ENCODE results near the gene AGAP3. TPM values are rescaled to one million over a fixed set of nuclear protein-coding genes. Genes with fewer than 3 reads are reported as not detected.

AGAP3 gene
- total RNA-seq, 2 donors from 2014 or later: 55.7 to 63.6 TPM

DNA sequence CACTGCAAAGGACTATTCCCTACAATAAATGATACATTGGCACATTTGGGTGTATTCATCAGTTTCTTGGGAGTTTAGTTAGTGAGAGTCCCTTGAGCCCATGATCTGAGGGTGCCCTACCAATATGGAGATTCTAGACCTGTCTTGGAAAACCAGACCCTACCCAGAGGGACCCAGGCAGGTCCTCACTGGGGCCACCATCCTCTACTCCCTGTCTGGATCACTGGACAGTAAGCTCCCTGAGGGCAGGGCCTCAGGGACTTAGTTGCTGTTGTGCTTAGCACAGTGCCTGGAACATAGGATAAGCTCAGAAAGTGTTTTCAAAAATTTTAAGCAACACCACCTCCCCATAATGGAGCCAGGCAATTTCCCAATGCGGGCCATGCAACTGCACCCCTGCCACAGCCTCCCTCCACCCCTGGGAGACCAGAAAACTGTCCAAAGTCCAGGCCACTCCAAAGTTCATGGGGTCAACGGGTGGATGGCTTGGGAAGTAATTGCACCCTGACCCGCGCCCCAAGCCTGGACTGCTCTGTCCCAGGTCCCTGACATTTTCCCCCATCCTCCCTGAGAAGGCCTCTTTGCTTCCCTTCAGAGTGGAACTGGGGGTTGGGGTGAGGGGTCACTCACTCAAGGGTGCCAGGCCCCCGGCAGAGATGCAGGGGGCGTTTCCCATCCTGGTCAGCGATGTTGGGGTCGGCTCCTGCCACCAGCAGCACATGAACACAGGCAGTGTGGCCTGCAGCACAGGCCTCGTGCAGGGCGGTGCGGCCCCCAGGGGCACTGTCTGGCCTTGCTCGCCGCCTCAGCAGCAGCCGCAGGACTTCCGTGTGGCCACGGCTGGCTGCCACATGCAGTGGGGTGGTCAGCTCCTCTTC is 99.7 kb downstream of the AGAP3 start:
- peak; percentile 76 for DNase-seq (ENCODE audit: low spot score)
- intact Hi-C loops (cut with DNase I): no loop called here

DNA sequence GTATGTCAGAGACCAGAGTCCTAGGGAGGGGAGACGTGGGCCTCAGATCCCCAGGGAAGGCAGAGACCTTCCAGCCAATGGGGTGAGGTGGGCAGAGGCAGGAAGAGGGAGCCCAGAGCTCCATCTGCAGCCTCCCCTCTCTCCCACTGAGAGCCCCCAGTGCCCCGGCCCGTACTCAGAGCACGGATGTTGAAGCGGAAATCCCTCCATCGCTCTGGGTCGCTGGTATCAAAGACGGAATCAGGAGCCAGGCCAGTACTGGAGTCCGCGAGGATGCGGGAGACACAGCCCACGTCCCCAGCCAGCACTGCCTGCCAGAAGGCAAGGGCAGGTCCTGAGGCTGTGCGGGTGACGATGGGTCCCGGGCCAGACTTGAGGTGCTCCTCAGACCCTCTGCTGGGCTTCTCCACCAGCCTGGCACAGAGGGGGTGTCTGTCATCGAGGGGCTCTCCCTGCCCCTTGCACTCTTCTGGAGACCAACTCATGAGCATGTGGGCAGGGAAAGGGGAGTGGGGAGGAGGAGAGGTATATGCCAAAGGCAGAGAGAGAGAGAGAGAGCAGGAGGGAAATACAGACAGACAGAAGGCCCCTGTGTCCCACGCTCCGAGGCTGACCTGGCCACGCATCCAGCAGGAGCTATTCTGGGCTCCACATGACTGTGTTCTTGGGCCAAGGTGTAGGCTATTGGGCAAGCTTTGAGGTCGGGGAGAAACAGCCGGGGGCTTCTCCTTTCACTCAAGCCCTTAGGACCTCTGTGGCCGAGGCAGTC is 100.5 kb downstream of the AGAP3 start, which contains the start of gene ASB10:
Gene ASB10, minus strand, starts transcription at position 611 of the 769 bp plus-strand sequence. Its CDS starts 120 bp downstream, at position 491.
- intact Hi-C loops (cut with DNase I): no loop called here
- DNase-seq (ENCODE audit: low spot score): peak; percentile 76

DNA sequence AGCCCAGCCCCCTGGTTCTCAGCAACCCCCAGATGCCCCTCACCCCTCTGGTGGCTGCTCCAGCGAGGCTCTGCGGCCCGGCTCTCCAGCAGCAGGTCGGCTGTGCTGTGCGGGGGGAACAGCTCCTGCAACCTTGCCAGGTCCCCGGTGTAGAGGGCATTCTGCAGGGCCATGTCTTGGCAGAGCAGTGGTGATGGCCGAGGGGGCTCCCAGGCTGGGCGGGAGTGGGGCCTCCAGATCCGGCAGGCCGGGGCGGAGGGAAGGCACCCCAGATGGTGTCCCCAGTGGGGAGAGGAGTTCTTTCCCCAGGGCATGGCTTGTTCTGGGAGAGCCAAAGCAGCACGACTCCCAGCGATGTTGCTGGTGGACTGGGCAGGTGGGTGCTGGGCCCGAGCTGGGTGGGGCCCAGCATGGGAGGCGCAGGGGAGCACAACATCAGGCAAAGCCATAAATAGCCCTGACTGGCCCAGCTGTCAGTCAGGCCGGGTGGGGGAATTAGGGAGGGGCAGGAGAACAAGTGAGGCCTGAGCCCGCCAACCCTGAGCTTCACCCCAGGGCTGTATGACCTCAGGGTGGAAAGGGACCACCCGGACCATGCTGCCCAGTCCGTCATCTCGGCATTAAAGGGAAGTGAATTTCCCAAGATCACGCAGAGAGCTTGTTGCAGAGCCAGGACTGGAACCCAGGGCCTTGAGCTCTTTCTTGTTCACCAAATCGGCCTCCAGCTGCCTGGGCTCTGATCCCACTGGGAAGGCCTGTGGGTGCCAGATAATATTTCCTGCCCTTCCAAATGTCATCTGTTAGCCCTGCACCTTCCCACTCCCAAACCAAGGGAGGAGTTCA is 101.4 kb downstream of the AGAP3 start:
- intact Hi-C loops (cut with DNase I): no loop called here
- DNase-seq (ENCODE audit: low spot score): peak; percentile 72

DNA sequence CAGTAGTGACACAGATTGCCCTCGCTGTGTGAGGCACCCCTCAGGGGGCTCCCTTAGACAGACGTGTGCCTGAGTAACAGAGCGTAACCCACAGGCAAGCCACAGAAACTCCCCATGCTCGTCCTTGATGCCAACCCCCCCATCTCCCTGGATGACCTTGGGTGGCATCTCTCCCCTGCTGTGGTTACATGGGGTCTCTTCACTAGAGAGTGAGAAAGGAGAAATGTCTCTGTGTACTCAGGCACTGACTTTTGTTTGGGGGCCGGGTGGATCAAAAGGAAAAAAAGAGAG is 101.9 kb downstream of the AGAP3 start:
- peak; percentile 61 for DNase-seq (ENCODE audit: low spot score)
- intact Hi-C loops (cut with DNase I): no loop called here

DNA sequence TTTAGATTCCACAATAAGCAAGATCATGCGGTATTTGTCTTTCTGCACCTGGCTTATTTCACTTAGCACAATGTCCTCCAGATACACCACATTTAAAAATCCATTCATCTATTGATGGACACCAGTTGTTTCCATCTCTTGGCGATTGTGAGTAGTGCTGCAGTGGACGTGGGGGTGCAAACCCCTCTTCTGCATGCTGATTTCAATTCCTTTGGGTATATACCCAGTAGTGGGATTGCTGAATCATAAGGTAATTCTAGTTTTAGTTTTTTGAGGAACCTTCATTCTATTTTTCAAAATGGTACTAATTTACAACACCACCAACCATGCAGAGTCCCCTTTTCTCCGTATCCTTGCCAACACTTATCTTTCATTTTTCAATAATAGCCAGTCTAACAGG is 102.8 kb downstream of the AGAP3 start:
- intact Hi-C loops (cut with DNase I): no loop called here
- no peak for DNase-seq (ENCODE audit: low spot score)

DNA sequence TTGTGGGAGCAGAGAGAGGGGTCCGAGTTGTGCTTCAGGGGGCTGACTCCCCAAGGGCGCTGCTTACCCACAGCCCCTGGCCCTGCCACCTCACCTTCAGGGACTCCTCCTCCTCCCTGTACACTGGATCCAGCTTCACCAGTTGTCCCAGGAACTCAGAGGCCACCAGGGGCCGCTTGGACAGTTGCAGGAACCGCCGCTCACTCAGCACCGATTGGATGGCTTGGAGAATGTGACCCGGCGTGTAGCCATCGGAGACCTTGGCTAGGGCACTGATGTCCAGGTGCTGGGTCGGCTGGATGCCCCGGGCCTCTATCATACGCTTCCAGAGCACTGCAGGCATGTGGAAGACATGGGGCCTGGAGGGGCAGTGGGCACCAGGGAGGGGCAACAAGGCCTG is 105.3 kb downstream of the AGAP3 start:
- DNase-seq (ENCODE audit: low spot score): no peak
- intact Hi-C loops (cut with DNase I): no loop called here

DNA sequence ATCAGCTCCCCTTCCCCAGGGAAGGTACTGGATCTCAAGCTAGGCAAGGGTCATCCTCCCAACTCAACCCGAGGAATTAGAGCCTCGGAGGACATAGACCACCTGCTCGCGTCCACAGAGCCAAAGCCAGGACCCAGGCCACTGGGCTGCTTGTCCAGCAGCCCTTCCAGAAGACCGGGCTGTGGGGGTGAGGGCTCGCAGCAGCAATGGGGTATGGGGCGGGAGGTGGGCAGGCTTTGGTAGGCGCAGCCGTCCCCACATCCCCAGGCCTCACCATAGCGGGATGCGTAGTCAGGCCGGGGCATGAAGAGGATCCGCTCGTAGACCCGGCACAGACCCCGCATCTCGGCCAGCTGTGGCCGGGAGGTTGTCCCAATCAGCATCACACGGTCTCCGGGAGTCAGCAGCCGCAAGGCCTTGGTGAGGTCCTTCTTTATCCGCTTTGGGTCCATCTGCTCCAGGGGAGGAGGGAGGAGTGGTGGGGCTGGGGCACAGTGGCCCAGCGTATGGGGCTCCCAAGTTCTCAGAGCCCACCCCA is 105.8 kb downstream of the AGAP3 start:
- DNase-seq (ENCODE audit: low spot score): no peak
- intact Hi-C loops (cut with DNase I): loop anchor here in 1 of 2 donors (2.0 kb wide), 1 partner anchor 241 kb away; no protein-coding TSS in a partner anchor

DNA sequence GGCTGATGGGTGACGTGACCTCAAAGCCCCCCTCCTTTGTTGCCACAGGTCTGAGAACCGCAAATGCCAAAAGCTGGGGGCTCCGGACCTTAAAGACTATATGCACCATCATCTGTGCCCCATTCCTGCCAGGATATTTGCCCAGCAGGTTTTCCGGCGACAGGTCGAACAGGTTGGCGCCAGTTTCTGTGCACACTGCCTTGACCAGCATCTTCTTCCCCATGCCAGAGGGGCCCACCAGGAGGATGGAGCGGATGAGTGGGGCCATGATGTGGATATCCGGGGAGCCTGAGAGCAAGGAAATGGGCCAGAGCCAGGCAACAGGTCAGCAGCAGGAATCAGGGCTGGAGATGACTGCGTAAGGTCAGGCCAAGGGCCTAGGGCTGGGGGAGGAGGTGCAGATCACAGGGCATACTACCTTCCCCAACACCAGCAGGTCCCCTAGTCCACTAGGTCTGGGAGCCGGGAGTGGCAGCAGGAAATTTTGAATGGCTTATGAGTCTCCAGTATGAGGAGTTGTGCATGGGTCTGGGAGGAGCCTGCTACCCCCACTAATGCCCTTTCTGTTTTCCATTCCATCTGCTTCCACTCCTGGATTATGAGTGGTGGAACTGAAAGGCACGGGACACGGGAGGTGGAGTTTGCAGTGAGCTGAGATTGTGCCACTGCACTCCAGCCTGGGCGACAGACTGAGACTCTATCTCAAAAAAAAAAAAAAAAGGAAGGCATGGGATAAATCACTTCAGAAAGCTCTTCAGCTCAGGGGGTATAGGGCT is 107.1 kb downstream of the AGAP3 start:
- no peak for DNase-seq (ENCODE audit: low spot score)
- intact Hi-C loops (cut with DNase I): loop anchor here in 1 of 2 donors (2.0 kb wide), 1 partner anchor 239 kb away; no protein-coding TSS in a partner anchor

Other genes starting within 250 kb of the AGAP3 start
- under 1 TPM in 1 of 2 donors, not detected in 1; 0.46 TPM for gene AOC1, start 234.0 kb upstream of the AGAP3 start, total RNA-seq
- 10 to 100 TPM; 27.3 to 37.3 TPM for gene KCNH2, start 108.2 kb upstream of the AGAP3 start, total RNA-seq
- 10 to 100 TPM; 27.9 to 71.8 TPM for gene NOS3, start 95.5 kb upstream of the AGAP3 start, total RNA-seq
- not detected for gene ATG9B, start 62.0 kb upstream of the AGAP3 start, total RNA-seq
- gene ABCB8, start 58.0 kb upstream of the AGAP3 start, total RNA-seq: 10 to 100 TPM; 19.2 to 24.5 TPM
- 1 to 10 TPM; 1.4 to 1.5 TPM for gene ASIC3, start 37.9 kb upstream of the AGAP3 start, total RNA-seq
- gene CDK5, start 28.6 kb upstream of the AGAP3 start, total RNA-seq: 1 to 10 TPM; 5.2 to 7.3 TPM
- 100 to 1,000 TPM; 105 to 212 TPM for gene SLC4A2, start 26.9 kb upstream of the AGAP3 start, total RNA-seq
- 10 to 100 TPM; 35.5 to 56.3 TPM for gene FASTK, start 5.7 kb upstream of the AGAP3 start, total RNA-seq
- gene TMUB1, start 3.0 kb upstream of the AGAP3 start, total RNA-seq: 10 to 100 TPM; 27.4 to 27.7 TPM
- gene GBX1, start 81.2 kb downstream of the AGAP3 start, total RNA-seq: not detected
- gene ASB10, start 100.8 kb downstream of the AGAP3 start, total RNA-seq: not detected
- gene H2BK1, start 124.0 kb downstream of the AGAP3 start, total RNA-seq: 1 to 10 TPM in 1 of 2 donors, not detected in 1; 1.1 TPM
- 10 to 100 TPM; 24.4 to 27.4 TPM for gene ABCF2, start 140.7 kb downstream of the AGAP3 start, total RNA-seq
- 10 to 100 TPM; 37.5 to 40.7 TPM for gene CHPF2, start 146.0 kb downstream of the AGAP3 start, total RNA-seq
- 10 to 100 TPM; 45.8 to 68.4 TPM for gene SMARCD3, start 162.2 kb downstream of the AGAP3 start, total RNA-seq